UCSD-AML1 (cell line): ENCODE measurements around the gene KRTAP9-2.
"Not testable (repeated sequence)": the region's sequence is repeated elsewhere in the genome, so short reads cannot be mapped to it uniquely, and the experiment has no call there.

Experiments
- DNase-seq: peaks from one replicate; lab custom pipeline; 2025; ENCODE audit not compliant: unreplicated experiment; lab: John Stamatoyannopoulos, UW

The KRTAP9-2 gene

DNA sequence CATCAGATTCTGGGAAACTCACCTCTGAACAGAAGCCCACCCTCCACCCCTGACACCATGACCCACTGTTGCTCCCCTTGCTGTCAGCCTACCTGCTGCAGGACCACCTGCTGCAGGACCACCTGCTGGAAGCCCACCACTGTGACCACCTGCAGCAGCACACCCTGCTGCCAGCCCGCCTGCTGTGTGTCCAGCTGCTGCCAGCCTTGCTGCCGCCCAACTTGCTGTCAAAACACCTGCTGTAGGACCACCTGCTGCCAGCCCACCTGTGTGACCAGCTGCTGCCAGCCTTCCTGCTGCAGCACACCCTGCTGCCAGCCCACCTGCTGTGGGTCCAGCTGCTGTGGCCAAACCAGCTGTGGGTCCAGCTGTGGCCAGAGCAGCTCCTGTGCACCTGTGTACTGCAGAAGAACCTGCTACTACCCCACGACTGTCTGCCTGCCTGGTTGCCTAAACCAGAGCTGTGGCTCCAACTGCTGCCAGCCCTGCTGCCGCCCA, at the start of gene KRTAP9-2:
Gene KRTAP9-2 (plus strand): TSS at position 51 of the 498 bp plus-strand sequence. CDS start 7 bp downstream, at position 58.
- DNase-seq: not testable (repeated sequence)

GRCh38 chr17:41176744-41177387, 49.6 kb upstream of the KRTAP9-2 start:
- DNase-seq: no peak

DNA sequence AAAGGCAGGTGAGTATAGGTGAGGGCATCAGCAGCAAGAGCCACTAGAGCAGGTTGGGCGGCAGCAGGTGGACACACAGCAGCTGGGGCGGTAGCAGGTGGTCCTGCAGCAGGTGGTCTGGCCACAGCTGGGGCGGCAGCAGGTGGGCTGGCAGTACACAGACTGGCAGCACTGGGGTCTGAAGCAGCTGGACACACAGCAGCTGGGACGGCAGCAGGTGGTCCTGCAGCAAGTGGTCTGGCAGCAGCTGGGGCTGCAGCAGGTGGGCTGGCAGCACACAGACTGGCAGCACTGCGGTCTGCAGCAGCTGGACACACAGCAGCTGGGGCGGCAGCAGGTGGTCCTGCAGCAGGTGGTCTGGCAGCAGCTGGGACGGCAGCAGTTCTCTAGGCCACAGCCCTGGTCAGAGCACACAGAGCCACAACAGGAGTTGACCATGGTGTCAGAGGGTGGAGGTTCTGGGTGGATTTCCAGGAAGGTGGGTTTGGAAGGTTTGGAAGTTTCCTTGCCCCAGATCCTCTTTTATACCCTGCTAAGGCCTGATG, 48.6 kb upstream of the KRTAP9-2 start, which contains the start of gene KRTAP4-2:
Gene KRTAP4-2 (minus strand): TSS at position 495 of the 545 bp plus-strand sequence. CDS start 57 bp downstream, at position 438.
- DNase-seq: no peak

GRCh38 chr17:41178341-41178740, 48.1 kb upstream of the KRTAP9-2 start:
- DNase-seq: no peak

DNA sequence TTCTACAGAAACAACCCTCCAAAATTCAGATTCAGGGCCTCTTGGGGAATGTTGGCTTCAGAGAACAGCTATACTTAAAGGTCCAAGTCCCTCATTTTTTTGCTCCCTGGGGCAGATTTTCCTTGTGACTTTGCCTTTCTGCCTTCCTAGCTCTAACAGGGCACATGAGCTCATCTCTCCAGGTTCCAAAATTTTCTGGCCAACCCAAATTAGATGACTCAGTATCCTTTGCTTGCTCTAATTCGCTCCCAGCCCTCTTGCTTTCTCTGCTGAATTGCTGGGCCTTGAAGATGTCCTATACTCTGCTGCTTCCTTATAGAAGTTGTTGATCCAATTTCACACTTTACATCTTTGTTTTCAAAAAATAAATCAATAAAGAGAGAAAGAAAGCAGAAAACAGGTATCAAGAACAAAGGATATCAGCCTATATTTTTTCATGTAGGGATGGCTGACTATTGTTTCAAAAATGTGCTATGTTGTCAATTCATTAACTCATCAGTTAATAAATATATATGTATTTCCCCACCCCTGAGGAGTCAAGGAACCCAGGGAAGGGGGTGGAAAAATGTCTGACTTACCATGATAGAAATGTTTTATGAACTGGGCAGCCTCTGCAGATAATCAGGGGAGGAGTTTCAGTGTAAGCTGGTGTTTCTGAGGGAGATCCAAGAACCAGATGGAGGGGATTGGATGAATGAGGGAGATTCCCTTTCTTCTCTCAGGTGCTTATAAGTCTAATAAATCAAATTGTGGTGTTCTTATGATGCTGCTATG, 47.4 kb upstream of the KRTAP9-2 start:
- no peak for DNase-seq

- no peak for DNase-seq
These were observed 41.9 kb upstream of the KRTAP9-2 start, which contains the start of gene KRTAP4-1 for GRCh38 chr17:41184480-41184961. Gene KRTAP4-1 (minus strand): TSS chr17:41184911. CDS start chr17:41184854, 57 bp downstream.

- no peak for DNase-seq
These were observed 41.4 kb upstream of the KRTAP9-2 start for GRCh38 chr17:41185001-41185400.

DNA sequence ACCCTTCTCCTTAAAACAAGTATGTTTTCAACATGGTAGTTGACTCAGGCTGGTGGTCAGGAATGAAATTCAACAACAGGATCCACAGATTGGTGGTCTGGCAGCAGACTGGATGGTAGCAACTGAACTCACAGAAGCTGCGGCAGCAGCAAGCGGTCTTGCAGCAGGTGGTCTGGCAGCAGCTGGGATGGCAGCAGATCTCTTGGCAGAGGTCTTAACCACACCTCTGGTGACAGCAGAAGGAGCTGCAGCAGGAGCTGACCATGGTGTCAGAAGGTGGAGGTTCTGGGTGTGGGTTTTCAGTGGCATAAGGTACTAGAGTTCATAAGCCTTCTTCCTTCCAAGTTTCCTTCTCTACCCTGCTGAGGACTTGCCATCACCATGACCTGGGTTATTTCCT, 39.6 kb upstream of the KRTAP9-2 start:
- no peak for DNase-seq

DNA sequence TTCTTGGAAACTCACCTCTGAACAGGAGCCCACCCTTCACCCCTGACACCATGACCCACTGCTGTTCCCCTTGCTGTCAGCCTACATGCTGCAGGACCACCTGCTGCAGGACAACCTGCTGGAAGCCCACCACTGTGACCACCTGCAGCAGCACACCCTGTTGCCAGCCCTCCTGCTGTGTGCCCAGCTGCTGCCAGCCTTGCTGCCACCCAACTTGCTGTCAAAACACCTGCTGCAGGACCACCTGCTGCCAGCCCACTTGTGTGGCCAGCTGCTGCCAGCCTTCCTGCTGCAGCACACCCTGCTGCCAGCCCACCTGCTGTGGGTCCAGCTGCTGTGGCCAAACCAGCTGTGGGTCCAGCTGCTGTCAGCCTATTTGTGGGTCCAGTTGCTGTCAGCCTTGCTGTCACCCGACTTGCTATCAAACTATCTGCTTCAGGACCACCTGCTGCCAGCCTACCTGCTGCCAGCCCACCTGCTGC, 36.6 kb upstream of the KRTAP9-2 start, which contains the start of gene KRTAP9-1:
Gene KRTAP9-1 (plus strand): TSS at position 51 of the 482 bp plus-strand sequence. CDS start 0 bp downstream, at position 51.
- DNase-seq: not testable (repeated sequence)

- no peak for DNase-seq
These were observed 36.1 kb upstream of the KRTAP9-2 start for GRCh38 chr17:41190328-41190727.

DNA sequence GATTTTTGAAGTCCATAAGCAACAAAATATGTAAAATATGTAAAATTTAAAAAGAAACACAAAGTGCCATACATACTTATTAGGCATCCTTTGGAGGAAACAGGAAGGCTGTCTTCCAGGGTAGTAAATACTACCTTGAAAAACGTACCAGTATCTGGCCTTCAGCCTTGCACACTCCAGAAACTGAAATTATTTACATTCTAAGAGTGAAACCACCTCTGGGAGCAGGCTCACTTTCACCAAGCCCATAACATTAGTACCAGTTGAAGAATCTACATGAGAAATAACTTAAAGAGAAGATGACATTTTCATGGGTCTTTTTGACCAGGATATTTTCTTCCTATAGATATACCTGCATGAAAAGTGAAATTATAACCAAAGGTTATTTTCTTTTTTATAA, 30.4 kb upstream of the KRTAP9-2 start:
- no peak for DNase-seq

DNA sequence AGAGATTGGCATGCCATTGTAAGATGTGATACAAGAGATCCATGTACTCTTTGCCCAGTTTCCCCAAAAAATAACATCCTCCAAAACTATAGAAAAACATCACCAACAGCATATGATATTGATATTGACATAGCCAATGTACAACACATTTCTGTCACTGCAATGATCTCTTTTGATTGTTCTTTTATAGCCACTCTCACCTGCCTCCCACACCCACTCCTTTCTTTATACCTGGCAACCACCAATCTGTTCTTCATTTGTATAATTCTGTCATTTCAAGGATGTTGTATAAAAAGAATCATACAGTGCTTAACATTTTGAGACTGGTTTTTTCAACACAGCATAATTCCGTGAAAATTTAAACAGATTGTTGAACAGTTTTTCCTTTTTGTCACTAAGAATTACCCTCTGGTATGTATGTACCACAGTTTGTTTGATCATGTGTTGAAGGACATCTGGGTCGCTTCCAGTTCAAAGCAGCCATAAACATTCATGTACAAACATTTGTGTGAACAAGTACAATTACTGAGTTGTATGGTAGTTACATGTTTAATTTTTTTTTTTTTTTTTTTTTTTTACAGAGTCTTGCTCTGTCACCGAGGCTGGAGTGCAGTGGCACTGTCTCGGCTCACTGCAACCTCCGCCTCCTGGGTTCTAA, 26.9 kb upstream of the KRTAP9-2 start:
- no peak for DNase-seq

DNA sequence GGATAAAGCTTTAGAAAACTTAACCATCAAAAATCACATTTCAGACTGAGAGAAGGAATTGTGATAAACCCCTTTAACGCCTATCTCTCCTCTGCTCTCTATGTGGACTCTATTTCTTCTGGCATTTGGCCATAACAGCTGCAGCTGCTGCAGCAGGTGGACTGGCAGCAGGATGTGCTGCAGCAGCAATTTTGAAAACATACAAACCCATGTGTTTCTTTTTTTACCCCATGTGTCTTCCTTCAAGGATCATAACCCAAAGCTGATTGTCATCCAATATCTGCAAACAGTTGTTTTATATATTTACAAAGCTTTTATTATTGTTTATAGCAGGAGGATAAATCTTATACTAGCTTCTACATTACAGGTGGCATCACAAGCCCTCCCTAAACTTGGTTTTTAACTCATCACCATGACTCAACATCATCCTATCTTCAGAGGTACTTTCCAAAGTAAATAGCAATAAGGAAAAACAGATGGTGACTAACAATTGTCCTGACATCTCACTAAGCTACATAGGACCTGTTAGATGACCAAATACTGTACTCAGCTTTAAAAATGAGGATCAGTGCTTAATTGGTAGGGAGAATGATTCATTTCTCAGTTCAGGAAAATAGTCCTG, 14.5 kb upstream of the KRTAP9-2 start:
- no peak for DNase-seq

- no peak for DNase-seq
These were observed 13.8 kb upstream of the KRTAP9-2 start for GRCh38 chr17:41212524-41213169.

- no peak for DNase-seq
These were observed 10.8 kb upstream of the KRTAP9-2 start for GRCh38 chr17:41215681-41216080.

DNA sequence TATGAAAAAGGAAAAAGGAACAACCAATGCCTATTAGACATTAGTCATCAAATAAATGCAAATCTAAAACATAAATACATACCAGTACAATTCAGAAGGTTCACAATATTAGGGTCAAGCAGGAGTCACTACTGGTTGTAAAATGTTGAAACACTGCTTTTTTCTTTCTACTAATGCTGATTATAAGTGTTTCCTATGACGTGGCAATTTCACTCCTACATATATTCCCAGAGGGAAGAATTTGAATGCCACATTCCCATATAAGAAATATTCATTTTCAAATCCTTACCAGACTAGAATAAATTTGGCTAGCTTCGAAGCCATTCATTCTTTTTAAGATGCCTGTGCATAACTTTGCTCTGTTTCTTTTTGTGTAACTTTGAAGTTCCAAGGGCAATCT, 2.6 kb upstream of the KRTAP9-2 start:
- no peak for DNase-seq

DNA sequence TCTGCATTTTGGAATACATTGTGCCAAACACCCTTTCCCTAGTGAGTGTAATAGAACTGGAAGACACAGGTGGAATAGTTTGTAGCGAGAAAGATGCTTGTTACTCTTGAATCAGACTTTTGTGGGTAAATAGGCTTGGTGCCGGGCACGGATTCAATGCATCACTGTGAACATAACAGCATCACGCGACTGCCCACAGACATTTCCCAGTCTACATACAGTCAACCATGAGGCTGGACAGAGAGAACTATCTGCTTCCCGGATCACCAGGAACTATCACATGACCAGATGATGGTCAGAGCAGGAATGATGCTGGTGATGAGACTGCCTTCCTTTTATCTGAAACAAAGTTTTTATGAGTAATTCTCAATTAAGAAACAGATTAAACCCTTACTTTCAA, 397 bp upstream of the KRTAP9-2 start:
- no peak for DNase-seq

DNA sequence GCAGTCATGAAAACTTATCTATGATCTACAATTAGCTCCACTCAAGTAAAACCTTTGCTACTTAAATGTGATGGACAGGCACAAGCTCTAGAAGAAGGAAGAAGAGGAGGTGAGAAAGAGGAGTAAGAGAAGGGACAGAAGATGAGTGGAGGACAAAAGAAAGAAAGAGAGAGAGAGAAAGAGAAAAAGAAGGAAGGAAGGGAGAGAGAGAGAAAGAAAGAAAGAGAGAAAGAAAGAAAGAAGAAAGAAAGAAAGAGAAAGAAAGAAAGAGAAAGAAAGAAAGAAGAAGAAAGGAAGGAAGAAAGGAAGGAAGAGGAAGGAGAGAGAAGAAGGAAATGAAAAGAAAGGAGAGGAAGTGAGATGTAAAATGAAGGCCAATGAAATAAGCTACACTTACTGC, 3.6 kb downstream of the KRTAP9-2 start:
- DNase-seq: no peak

GRCh38 chr17:41231731-41232130, 5.3 kb downstream of the KRTAP9-2 start:
- DNase-seq: no peak
